Measurements from ENCODE around the gene PCBP3.

DNA sequence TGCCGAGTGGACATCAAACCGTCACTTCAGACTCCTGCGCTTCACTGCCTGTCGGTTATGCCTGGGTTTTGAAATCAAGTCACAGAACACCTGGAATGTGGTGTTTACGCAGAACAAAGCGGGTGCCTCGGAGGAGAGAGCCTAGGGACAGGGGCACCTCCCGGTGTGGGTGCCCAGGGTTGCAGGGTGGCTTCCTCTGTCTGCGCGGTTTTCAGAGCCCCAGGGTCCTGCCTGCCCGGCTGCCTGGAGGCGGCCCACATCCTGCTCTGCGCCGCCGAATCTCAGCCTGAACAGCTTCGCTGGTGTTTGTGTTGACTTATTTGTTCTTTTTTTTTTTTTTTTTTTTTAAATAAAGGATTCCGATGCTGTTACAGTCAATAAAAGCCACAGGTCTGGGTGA is 224.6 kb downstream of the PCBP3 start:
- TF ChIP-seq, protein P1, sequence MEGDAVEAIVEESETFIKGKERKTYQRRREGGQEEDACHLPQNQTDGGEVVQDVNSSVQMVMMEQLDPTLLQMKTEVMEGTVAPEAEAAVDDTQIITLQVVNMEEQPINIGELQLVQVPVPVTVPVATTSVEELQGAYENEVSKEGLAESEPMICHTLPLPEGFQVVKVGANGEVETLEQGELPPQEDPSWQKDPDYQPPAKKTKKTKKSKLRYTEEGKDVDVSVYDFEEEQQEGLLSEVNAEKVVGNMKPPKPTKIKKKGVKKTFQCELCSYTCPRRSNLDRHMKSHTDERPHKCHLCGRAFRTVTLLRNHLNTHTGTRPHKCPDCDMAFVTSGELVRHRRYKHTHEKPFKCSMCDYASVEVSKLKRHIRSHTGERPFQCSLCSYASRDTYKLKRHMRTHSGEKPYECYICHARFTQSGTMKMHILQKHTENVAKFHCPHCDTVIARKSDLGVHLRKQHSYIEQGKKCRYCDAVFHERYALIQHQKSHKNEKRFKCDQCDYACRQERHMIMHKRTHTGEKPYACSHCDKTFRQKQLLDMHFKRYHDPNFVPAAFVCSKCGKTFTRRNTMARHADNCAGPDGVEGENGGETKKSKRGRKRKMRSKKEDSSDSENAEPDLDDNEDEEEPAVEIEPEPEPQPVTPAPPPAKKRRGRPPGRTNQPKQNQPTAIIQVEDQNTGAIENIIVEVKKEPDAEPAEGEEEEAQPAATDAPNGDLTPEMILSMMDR (IDR thresholded peaks at IDR 0.05; ENCODE audit: insufficient read depth, low read length): no peak
- no peak for TF ChIP-seq GABPA (IDR thresholded peaks at IDR 0.05; ENCODE audit: low read depth)
